Measurements from ENCODE around the gene GRHPR.
A peak's percentile ranks its signal among the peaks of the same experiment; 100 is the strongest.
"Not testable (repeated sequence)": the region's sequence is repeated elsewhere in the genome, so short reads cannot be mapped to it uniquely, and the experiment has no call there.

Gene GRHPR

DNA sequence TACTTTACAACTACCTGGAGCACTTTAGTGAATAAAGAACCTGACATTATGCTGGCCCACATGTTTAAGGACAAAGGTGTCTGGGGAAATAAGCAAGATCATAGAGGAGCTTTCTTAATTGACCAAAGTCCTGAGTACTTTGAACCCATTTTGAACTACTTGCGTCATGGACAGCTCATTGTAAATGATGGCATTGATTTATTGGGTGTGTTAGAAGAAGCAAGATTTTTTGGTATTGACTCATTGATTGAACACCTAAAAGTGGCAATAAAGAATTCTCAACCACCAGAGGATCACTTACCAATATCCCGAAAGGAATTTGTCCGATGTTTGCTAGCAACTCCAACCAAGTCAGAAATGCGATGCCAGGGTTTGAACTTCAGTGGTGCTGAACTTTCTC is 54.9 kb downstream of the GRHPR start:
- H3K27me3 ChIP-seq (ENCODE audit: control insufficient read depth, insufficient read depth, low read length); H3K9me3 ChIP-seq (ENCODE audit: control insufficient read depth, insufficient read depth, low read length); H3K9ac ChIP-seq (ENCODE audit: low read depth, low read length); H3K36me3 ChIP-seq (ENCODE audit: control insufficient read depth, insufficient read depth, low read length); H3K4me3 ChIP-seq (ENCODE audit: low read depth, low read length); H3K4me1 ChIP-seq (ENCODE audit: control insufficient read depth, insufficient read depth, low read length): not testable (repeated sequence)

- H3K4me1 ChIP-seq (ENCODE audit: control insufficient read depth, insufficient read depth, low read length); H3K27me3 ChIP-seq (ENCODE audit: control insufficient read depth, insufficient read depth, low read length); H3K9ac ChIP-seq (ENCODE audit: low read depth, low read length); H3K4me3 ChIP-seq (ENCODE audit: low read depth, low read length); H3K36me3 ChIP-seq (ENCODE audit: control insufficient read depth, insufficient read depth, low read length); H3K9me3 ChIP-seq (ENCODE audit: control insufficient read depth, insufficient read depth, low read length): not testable (repeated sequence)
Measured at GRCh38 chr9:37477987-37478619, 55.6 kb downstream of the GRHPR start.

- Histone ChIP-seq H3K36me3 (ENCODE audit: control insufficient read depth, insufficient read depth, low read length) (no peaks in the 10 kb centered on the region), H3K4me1 (ENCODE audit: control insufficient read depth, insufficient read depth, low read length) (peaks cover 4% of the 10 kb centered on the region), H3K9me3 (ENCODE audit: control insufficient read depth, insufficient read depth, low read length) (no peaks in the 10 kb centered on the region), H3K27me3 (ENCODE audit: control insufficient read depth, insufficient read depth, low read length) (no peaks in the 10 kb centered on the region), H3K9ac (ENCODE audit: low read depth, low read length) (no peak overlapping the region), H3K4me3 (ENCODE audit: low read depth, low read length) (no peak overlapping the region)
Measured at GRCh38 chr9:37480759-37481158, 58.3 kb downstream of the GRHPR start.

GRCh38 chr9:37485389-37486255 is 63.1 kb downstream of the GRHPR start, which contains the start of gene POLR1E:
POLR1E (plus strand) TSS chr9:37485948; CDS start chr9:37486048, 100 bp downstream.
- H3K4me3 ChIP-seq (ENCODE audit: low read depth, low read length) = peak within 1 kb of the TSS; percentile 99
- no peaks in the 10 kb centered on the region for H3K9me3 ChIP-seq (ENCODE audit: control insufficient read depth, insufficient read depth, low read length)
- H3K9ac ChIP-seq (ENCODE audit: low read depth, low read length) = peak within 1 kb of the TSS; percentile 84
- peaks cover 6% of the 10 kb centered on the region for H3K4me1 ChIP-seq (ENCODE audit: control insufficient read depth, insufficient read depth, low read length)
- H3K27me3 ChIP-seq (ENCODE audit: control insufficient read depth, insufficient read depth, low read length) = no peaks in the 10 kb centered on the region
- H3K36me3 ChIP-seq (ENCODE audit: control insufficient read depth, insufficient read depth, low read length) = peaks cover 15% of the 10 kb centered on the region

- Histone ChIP-seq H3K4me1 (ENCODE audit: control insufficient read depth, insufficient read depth, low read length) (peaks cover 6% of the 10 kb centered on the region), H3K27me3 (ENCODE audit: control insufficient read depth, insufficient read depth, low read length) (no peaks in the 10 kb centered on the region), H3K4me3 (ENCODE audit: low read depth, low read length) (peak overlapping the region; percentile 99), H3K9me3 (ENCODE audit: control insufficient read depth, insufficient read depth, low read length) (no peaks in the 10 kb centered on the region), H3K9ac (ENCODE audit: low read depth, low read length) (peak overlapping the region; percentile 84), H3K36me3 (ENCODE audit: control insufficient read depth, insufficient read depth, low read length) (peaks cover 15% of the 10 kb centered on the region)
Measured at GRCh38 chr9:37486256-37486615, 63.7 kb downstream of the GRHPR start.

Measured in iPS-15b (cell line).